Esophagus (tissue), 2 donors: Measurements from ENCODE around the gene JAML. TPM values are rescaled to one million over a fixed set of nuclear protein-coding genes. Genes with fewer than 3 reads are reported as not detected.

ENCODE experiments used
- H3K27ac ChIP-seq, 2 donors: one replicate each; pipeline ENCODE4 v1.5.1; 2013; ENCODE audit warnings: low read depth in 2 of 2, mild to moderate bottlenecking in 2 of 2, inconsistent platforms in 1 of 2, low read length in 1 of 2, moderate library complexity in 1 of 2
- H3K27me3 ChIP-seq, 2 donors: one replicate each; pipeline ENCODE4 v1.6.1; 2013; ENCODE audit warnings: low read length in 2 of 2, control low read depth in 1 of 2, mild to moderate bottlenecking in 1 of 2; ENCODE audit not compliant: insufficient read depth in 2 of 2, control insufficient read depth in 1 of 2
- H3K36me3 ChIP-seq, 2 donors: one replicate each; pipeline ENCODE4 v1.6.1; 2013; ENCODE audit warnings: low read length in 1 of 2; ENCODE audit not compliant: control insufficient read depth in 2 of 2, insufficient read depth in 2 of 2
- H3K4me1 ChIP-seq, 2 donors: one replicate each; pipeline ENCODE4 v1.6.1; 2013; ENCODE audit warnings: low read length in 1 of 2; ENCODE audit not compliant: control insufficient read depth in 2 of 2, insufficient read depth in 2 of 2
- H3K4me3 ChIP-seq, 2 donors: one replicate each; pipeline ENCODE4 v1.5.1; 2013; ENCODE audit warnings: low read length in 2 of 2, mild to moderate bottlenecking in 2 of 2, low read depth in 1 of 2, moderate library complexity in 1 of 2
- H3K9me3 ChIP-seq, 2 donors: one replicate each; pipeline ENCODE4 v1.6.1; 2013; ENCODE audit warnings: mild to moderate bottlenecking in 2 of 2, low read depth in 1 of 2, low read length in 1 of 2, moderate library complexity in 1 of 2; ENCODE audit not compliant: control insufficient read depth in 2 of 2, insufficient read depth in 1 of 2
- WGBS, 2 donors: extraction: QIAGEN DNeasy Blood & Tissue Kit; methylation state at CpG; one replicate each; pipeline ENCODE4 v1.1.7; 2013; 5-methylcytosine and 5-hydroxymethylcytosine counted together
- polyA plus RNA-seq, 2 donors: library from polyadenylated mRNA; stranded (reverse); fragments of 200-250 nt; gene quantifications; one replicate each; pipeline ENCODE4 v1.2.3, GENCODE V29; 2013
- donor health status: healthy with polysubstance abuse.
- donor health status: Bipolar disorder and iron deficiency.

The JAML gene
- polyA plus RNA-seq, 2 donors, result 6.1 to 7.0 TPM

DNA sequence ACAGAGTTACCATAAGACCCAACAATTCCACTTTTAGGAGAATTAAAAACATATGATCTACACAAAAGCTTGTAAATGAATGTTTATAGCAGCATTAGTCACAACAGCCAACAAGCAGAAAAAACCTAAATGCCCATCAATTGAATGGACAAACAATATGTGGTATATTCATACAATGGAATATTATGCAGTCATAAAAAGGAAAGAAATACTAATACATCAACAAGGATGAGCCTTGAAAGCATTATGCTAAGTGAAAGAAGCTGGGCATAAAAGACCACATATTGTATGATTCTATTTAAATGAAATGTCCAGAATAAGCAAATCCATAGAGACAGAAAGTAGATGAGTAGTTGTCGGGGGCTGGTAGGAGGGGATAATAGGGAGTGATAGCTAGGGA is 34.3 kb upstream of the JAML start:
- WGBS, 2 donors, result 96 to 100% methylated on average over 1 of the region's 1 CpG
- H3K27me3 ChIP-seq, result no peaks in the 10 kb centered on the region
- no peak overlapping the region for H3K27ac ChIP-seq
- H3K9me3 ChIP-seq, result no peaks in the 10 kb centered on the region
- peaks cover 0 to 3% of the 10 kb centered on the region in 2 donors for H3K4me1 ChIP-seq
- H3K36me3 ChIP-seq, result peaks cover 0 to 9% of the 10 kb centered on the region in 2 donors
- H3K4me3 ChIP-seq, result no peak overlapping the region

- Histone ChIP-seq H3K9me3 (no peaks in the 10 kb centered on the region), H3K27me3 (no peaks in the 10 kb centered on the region), H3K4me1 (peaks cover 0 to 3% of the 10 kb centered on the region in 2 donors), H3K27ac (peak overlapping the region in 1 of 2 donors; percentile 64), H3K36me3 (peaks cover 0 to 9% of the 10 kb centered on the region in 2 donors), H3K4me3 (peak overlapping the region in 1 of 2 donors; percentile 1)
- WGBS, 2 donors, result 0 to 70% methylated on average over 1 of the region's 1 CpG
Observed at GRCh38 chr11:118258410-118258809, 33.6 kb upstream of the JAML start.

DNA sequence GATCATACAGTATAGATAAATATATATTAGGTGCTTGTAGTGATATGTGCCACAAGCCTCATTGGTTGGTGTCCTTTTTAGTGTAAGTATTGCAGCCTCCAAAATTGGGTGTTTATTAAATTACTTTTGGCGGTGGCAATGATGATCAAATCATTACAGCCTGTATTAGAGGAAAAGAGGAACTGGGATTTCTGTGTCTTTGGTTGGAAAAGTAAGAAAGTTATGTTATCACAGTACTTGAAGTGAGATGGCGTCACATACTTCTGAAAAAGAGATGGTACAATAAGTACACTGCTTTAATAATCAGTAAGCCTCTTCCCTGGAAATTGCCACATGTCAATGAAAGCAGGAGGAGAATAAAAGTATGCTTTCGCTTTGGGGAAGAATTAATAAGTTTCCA is 27.9 kb upstream of the JAML start:
- peak overlapping the region in 1 of 2 donors; percentile 92 for H3K4me3 ChIP-seq
- H3K36me3 ChIP-seq, result no peaks in the 10 kb centered on the region
- WGBS, 2 donors, result 58 to 72% methylated on average over 3 of the region's 3 CpGs
- H3K27ac ChIP-seq, result peak overlapping the region in 1 of 2 donors; percentile 85
- H3K9me3 ChIP-seq, result no peaks in the 10 kb centered on the region
- no peaks in the 10 kb centered on the region for H3K27me3 ChIP-seq
- H3K4me1 ChIP-seq, result no peaks in the 10 kb centered on the region

GRCh38 chr11:118251858-118252652 is 27.2 kb upstream of the JAML start, which contains the start of gene MPZL3:
Gene MPZL3 (minus strand): TSS chr11:118252365. CDS start chr11:118252294, 71 bp downstream.
- H3K4me3 ChIP-seq, result peak within 1 kb of the TSS; percentile 68 to 92
- 2 to 4% methylated on average over 33 of the region's 33 CpGs for whole genome bisulfite sequencing, 2 donors
- H3K9me3 ChIP-seq, result no peaks in the 10 kb centered on the region
- no peaks in the 10 kb centered on the region for H3K4me1 ChIP-seq
- peak within 1 kb of the TSS; percentile 85 to 99 for H3K27ac ChIP-seq
- no peaks in the 10 kb centered on the region for H3K27me3 ChIP-seq
- H3K36me3 ChIP-seq, result no peaks in the 10 kb centered on the region

GRCh38 chr11:118247041-118247440 is 22.2 kb upstream of the JAML start:
- Histone ChIP-seq H3K36me3 (no peaks in the 10 kb centered on the region), H3K27ac (peak overlapping the region; percentile 55 to 64), H3K9me3 (no peaks in the 10 kb centered on the region), H3K4me1 (peaks cover 0 to 6% of the 10 kb centered on the region in 2 donors), H3K4me3 (no peak overlapping the region), H3K27me3 (no peaks in the 10 kb centered on the region)
- 32 to 39% methylated on average over 1 of the region's 1 CpG for WGBS, 2 donors

DNA sequence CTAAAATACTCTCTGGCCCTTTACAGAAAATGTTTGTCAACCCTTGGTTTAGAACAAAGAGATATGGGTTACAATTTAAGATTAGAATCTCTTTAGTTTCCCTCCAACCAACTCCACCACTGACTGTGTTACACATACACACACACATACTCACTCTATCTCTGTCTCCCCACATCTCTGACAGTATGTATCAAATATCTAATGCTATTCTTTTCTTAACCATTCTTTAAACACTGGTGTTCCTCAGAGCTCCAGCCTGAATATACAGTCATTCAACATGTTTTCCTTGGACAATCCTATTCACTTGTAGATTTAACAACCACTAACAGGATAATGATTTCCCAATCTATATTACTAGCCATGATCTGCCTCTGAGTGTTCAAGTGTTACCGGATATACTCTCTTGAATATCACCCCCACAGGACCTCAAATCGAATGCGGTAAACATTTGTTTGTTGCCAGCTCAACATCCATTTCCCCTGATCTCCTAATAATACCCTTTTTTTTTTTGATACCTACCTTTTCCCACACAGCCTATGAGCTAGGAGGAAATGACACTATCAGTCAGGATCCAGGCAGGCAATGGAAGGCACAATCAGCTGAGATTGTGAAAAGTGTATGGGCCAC is 21.2 kb upstream of the JAML start:
- H3K4me1 ChIP-seq, result peaks cover 0 to 10% of the 10 kb centered on the region in 2 donors
- H3K27me3 ChIP-seq, result no peaks in the 10 kb centered on the region
- 80 to 89% methylated on average over 3 of the region's 3 CpGs for WGBS, 2 donors
- H3K9me3 ChIP-seq, result no peaks in the 10 kb centered on the region
- H3K36me3 ChIP-seq, result no peaks in the 10 kb centered on the region
- no peak overlapping the region for H3K4me3 ChIP-seq
- H3K27ac ChIP-seq, result no peak overlapping the region

DNA sequence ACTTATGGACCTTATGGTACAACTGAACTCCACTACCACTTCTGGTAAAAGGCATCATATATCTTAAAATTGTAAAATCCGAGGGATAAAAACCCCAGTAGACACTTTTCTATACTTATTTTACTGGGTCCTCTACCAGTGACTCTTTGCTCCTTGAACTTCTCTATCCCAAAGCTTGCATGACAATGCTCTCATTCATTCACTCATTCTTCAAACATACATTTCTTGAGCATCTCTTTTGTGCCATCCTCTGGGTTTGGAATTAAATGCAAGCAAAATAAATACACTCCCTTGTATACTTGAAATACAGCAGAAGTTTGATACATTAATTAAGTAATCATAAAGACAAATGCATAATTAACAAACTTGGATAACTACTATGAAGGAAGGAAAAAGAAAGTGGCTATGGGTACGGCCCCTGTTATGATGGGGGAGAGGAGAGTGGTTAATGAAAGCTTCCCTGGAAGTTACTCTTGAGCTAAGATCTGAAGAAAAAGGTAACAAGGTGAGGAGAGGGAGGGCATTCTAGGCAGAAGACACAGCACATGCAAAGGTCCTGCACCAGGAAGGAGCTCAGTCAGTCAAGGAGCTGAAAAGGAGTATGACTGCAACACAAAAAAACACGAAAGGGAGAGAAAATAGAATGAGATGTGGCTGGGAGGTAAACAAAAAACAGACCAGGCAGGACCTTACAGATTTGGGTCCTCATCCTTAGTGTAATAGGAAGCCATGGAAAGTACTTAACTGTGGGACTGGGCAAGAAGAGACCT is 19.4 kb upstream of the JAML start:
- Histone ChIP-seq H3K4me1 (peaks cover 0 to 10% of the 10 kb centered on the region in 2 donors), H3K4me3 (no peak overlapping the region), H3K9me3 (no peaks in the 10 kb centered on the region), H3K36me3 (no peaks in the 10 kb centered on the region), H3K27me3 (no peaks in the 10 kb centered on the region), H3K27ac (no peak overlapping the region)
- whole genome bisulfite sequencing, 2 donors, result 70 to 87% methylated on average over 3 of the region's 3 CpGs

GRCh38 chr11:118243161-118243560 is 18.4 kb upstream of the JAML start:
- Histone ChIP-seq H3K9me3 (no peaks in the 10 kb centered on the region), H3K4me3 (no peak overlapping the region), H3K27ac (peak overlapping the region; percentile 16 to 69), H3K4me1 (peaks cover 0 to 10% of the 10 kb centered on the region in 2 donors), H3K27me3 (no peaks in the 10 kb centered on the region), H3K36me3 (no peaks in the 10 kb centered on the region)
- 70 to 81% methylated on average over 8 of the region's 8 CpGs for WGBS, 2 donors

DNA sequence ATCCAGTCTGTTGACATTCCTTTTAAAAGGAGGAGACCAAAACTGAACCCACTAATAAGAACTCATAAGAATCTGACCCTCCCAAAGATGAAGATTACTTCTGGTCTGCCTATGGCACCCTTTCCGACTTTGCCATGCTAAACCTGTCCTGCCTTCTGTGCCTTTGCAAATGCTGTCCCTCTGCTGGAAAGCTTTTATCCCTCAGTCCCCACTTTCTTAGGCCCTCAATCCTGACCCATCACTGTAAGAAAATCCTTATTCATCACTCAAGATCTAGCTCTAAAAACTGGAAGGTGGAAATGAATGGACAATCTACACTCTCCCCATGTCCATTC is 16.9 kb upstream of the JAML start:
- Histone ChIP-seq H3K4me3 (no peak overlapping the region), H3K9me3 (no peaks in the 10 kb centered on the region), H3K27me3 (no peaks in the 10 kb centered on the region), H3K4me1 (peaks cover 0 to 8% of the 10 kb centered on the region in 2 donors), H3K36me3 (no peaks in the 10 kb centered on the region), H3K27ac (peak overlapping the region; percentile 96 to 98)
- 31 to 53% methylated on average over 1 of the region's 1 CpG for WGBS, 2 donors
